Subcutaneous preadipocyte (primary cell): ENCODE results near the gene SLC9A1. TPM values are rescaled to one million over a fixed set of nuclear protein-coding genes. Genes with fewer than 3 reads are reported as not detected.

ENCODE experiments used
- total RNA-seq: library from RNA; depleted of rRNA; stranded (reverse); fragments of >200 nt; gene quantifications from 2 replicates; pipeline ENCODE4 v1.2.3, GENCODE V29; 2012

Gene SLC9A1
- 3.7 and 5.3 TPM in 2 replicates for total RNA-seq

GRCh38 chr1:27154991-27155781, at the start of gene SLC9A1:
SLC9A1 (minus strand) TSS chr1:27155125; CDS start chr1:27154334, 791 bp downstream.

Other genes with a start within 250 kb of the SLC9A1 start
- not detected in 2 replicates for gene NR0B2, start 241.2 kb downstream of the SLC9A1 start, total RNA-seq
- 18.7 and 23.1 TPM in 2 replicates for gene NUDC, start 233.4 kb downstream of the SLC9A1 start, total RNA-seq
- not detected in 2 replicates for gene KDF1, start 194.7 kb downstream of the SLC9A1 start, total RNA-seq
- gene TRNP1, start 161.4 kb downstream of the SLC9A1 start, total RNA-seq, result 23.9 and 58.6 TPM in 2 replicates
- gene TENT5B, start 142.3 kb downstream of the SLC9A1 start, total RNA-seq, result 1.5 and 4.5 TPM in 2 replicates
- gene WDTC1, start 79.5 kb upstream of the SLC9A1 start, total RNA-seq, result 13.6 and 18.8 TPM in 2 replicates
- gene TMEM222, start 167.0 kb upstream of the SLC9A1 start, total RNA-seq, result 21.9 and 25.0 TPM in 2 replicates
- gene SYTL1, start 186.9 kb upstream of the SLC9A1 start, total RNA-seq, result not detected in 2 replicates
- 24.8 and 26.5 TPM in 2 replicates for gene MAP3K6, start 211.8 kb upstream of the SLC9A1 start, total RNA-seq
- gene FCN3, start 219.7 kb upstream of the SLC9A1 start, total RNA-seq, result not detected in 2 replicates
- gene CD164L2, start 228.2 kb upstream of the SLC9A1 start, total RNA-seq, result not detected in 2 replicates
- 0.73 and 1.2 TPM in 2 replicates for gene GPR3, start 237.5 kb upstream of the SLC9A1 start, total RNA-seq